NCI-H1105 (cell line): ENCODE data around the gene TUBB.
"Not testable (repeated sequence)": the region's sequence is repeated elsewhere in the genome, so short reads cannot be mapped to it uniquely, and the experiment has no call there.

Experiments used
- DNase-seq: peaks from one replicate; lab custom pipeline; 2025; lab: John Stamatoyannopoulos, UW

The TUBB gene

DNA sequence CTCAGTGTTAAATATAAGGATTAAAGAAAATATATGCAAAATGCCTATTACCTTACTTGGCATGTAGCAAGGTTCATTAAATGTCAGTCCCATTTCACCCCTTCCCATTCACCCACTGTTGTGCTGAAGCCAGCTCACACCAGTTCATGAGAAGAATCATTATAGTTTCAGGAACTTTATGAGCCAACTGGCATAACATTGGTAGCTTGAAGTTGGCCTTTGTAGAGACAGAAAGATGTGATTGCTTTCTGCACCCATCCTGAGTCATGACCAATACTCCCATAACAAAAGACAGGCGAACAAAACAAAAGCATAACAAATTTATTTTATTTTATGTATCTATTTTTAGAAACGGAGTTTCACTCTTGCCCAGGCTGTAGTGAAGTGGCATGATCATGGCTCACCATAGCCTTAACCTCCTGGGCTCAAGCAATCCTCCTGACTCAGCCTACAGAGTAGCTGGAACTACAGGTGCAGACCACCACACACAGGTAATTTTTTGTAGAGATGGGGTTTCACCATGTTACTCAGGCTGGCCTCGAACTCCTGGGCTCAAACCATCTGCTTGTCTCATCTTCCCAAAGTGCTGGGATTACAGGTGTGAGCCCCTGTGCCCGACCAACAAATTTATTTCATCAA lies 41.8 kb downstream of the TUBB start:
- no peak for DNase-seq

- no peak for DNase-seq
These were observed 43.0 kb downstream of the TUBB start for GRCh38 chr6:30763155-30763617.

DNA sequence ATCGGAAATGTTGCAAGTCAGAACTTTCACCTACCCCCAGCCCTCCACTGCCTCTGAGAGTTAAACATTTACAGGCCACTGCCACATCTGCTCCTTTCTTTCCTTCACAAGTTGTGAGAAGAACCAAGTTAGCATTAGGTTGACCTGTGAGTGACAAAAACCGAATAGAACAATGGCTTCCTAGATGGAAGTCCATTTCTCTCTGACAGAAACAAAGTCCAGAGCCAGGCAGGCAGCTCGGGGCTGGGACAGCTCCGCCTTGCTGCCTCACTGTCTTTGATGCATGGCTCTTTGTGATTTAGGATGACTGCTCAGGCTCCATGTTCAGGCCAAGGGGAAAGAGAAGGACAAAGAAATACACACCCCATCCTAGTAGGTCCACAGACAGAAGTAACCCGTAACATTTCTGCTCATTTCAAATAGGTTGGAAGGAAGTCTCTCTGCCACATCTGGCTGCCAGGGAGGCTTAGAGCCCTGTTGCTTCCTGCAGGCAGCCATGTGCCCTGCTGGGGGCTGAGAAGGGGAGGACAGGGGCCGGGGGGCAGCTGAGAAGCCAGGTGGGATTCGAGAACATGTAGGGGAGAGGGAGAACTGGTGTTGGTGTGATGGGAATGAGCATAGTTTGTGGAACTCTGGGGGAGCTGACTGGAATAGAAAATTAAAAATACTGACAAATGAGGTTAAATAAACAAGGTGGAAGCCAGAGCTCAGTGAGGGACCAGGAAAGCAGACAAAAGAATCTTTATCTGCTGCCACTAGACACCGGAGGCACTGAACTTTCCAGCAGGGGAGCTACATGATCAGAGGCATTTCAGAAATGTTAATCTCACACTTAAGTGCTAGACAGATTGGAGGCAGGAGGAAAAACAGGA lies 43.7 kb downstream of the TUBB start:
- no peak for DNase-seq

DNA sequence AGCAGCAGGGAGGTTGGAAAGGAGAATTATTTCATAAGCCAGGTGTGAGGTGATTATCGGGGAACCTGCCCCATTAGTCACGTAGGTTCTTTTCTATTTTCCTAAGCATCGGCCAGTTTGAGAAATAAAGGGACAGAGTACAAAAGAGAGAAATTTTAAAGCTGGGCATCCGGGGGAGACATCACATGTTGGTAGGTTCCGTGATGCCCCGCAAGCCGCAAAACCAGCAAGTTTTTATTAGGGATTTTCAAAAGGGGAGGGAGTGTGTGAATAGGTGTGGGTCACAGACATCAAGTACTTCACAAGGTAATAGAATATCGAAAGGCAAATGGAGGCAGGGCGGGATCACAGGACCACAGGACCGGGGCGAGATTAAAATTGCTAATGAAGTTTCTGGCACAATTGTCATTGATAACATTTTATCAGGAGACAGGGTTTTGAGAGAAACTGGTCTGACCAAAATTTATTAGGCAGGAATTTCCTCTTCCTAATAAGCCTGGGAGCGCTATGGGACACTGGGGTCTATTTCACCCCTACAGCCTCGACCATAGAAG lies 44.4 kb downstream of the TUBB start:
- not testable (repeated sequence) for DNase-seq

DNA sequence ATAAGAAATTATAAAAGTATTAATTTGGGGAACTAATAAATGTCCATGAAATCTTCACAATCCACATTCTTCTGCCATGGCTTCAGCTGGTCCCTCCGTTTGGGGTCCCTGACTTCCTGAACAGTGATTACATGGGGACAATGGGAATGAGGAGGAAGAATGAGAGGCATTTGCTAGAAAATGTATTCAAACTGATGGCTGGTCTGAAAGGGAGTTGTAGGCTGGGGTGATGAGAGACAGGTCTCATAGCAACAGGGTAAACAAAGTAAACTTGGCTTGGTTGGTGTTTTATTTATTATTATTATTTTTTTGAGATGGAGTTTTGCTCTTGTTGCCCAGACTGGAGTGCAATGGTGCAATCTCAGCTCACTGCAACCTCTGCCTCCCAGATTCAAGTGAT lies 45.3 kb downstream of the TUBB start:
- DNase-seq: not testable (repeated sequence)

GRCh38 chr6:30766461-30767157 lies 46.5 kb downstream of the TUBB start:
- no peak for DNase-seq

GRCh38 chr6:30767158-30767943 lies 47.2 kb downstream of the TUBB start:
- DNase-seq: no peak

DNA sequence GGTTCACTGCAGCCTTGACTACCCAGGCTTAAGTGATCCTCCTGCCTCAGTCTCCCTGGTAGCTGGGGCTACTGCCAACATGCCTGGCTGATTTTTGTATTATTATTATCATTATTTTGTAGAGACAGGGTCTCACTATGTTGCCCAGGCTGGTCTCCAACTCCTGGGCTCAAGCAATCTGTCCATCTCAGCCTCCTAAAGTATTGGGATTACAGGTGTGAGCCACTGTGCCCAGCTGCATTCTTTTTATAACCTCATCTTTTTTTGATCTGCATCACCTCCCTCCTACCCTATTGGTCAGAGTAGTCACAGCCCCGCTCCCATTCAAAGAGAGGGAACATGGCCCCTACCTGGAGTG lies 47.8 kb downstream of the TUBB start:
- no peak for DNase-seq

DNA sequence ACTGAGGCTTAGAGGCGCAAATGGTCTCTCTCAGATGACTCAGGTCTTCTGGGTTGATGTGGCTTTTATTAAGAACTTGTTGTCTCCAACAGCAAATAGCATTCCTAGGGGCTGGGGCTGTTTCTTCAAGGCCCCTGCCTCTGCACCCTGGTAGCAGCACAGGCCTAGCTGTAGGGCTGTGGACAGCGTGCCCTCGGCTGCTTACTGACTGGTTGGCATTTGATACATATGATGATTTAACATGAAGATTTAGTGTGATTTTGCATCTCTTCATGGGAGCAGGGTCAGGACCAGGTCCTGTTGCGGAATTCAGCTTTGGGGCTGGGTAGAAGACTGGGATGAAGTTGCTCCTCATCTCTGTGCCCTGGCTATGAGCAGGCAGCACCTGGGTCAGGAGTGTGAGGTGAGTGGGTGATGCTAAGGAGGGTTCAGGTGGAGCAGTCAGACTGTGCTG lies 48.5 kb downstream of the TUBB start:
- DNase-seq: no peak

- DNase-seq: no peak
These were observed 49.1 kb downstream of the TUBB start for GRCh38 chr6:30769088-30769852.

DNA sequence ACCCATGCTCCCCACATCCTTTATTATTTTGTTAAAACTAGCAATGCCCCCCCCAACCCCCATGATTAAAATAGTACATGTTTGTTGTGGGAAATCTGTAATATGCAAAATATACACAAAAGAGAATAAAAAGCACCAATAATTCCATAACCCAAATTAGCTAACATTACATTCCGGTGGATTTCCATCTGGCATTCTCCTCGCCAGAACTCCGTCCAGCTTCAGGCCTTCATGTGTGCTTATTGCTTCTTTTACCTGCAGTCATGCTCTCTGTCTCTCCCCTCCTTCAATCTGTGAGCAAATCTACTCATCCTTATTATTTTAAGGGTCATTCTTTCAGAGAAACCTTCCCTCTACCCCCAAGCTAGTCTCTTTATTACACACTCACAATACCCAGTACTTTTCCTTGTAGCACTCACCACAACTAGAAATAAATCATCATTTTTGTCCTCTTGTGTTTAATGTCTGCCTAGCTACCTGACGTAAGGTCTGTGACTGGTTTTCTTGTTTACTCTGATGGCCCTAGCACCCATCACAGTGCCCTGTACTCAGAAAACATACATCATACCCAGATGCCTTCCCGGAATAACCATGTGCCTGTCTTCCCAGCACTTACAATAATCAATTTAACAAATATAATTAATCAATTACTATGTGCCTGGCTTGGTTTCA lies 49.8 kb downstream of the TUBB start:
- no peak for DNase-seq

- DNase-seq: no peak
These were observed 50.4 kb downstream of the TUBB start for GRCh38 chr6:30770592-30770991.

DNA sequence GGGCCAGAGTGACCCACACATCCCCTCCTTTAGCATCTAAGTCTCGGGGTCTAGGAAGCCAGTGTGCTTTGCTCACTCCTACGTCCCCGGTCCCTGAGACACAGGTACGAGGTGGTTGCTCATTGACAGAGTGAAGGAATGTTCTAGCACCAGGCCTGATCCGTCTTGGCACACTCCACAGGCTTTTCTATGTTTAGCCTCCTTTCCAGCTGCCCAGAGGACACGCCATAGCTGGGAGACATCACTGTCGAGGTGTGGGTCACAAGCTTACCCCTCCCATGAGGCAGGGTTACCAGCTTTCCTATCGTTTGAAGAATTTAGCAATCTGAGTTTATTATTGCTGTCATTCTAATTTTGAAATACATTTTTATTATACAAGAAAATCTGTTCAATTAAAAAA lies 54.5 kb downstream of the TUBB start:
- DNase-seq: no peak
